Mesenchymal stem cell (in vitro differentiated cells and primary cell): ENCODE data around the gene CHPF.

Experiments
- DNase-seq: peaks from one replicate; pipeline ENCODE4 v3.0.0-alpha.2; 2013
- H2AFZ ChIP-seq: one replicate; pipeline ENCODE4 v1.6.1; 2013; ENCODE audit warnings: low read depth, mild to moderate bottlenecking, control low read depth, inconsistent platforms, low read length, moderate library complexity
- H2AK5ac ChIP-seq: 2 replicates; pipeline ENCODE4 v1.6.1; 2013; ENCODE audit warnings: low read length, moderate library complexity, mild to moderate bottlenecking, inconsistent platforms; ENCODE audit not compliant: severe bottlenecking
- H2BK120ac ChIP-seq: one replicate; pipeline ENCODE4 v1.6.1; 2013; ENCODE audit warnings: low read depth, mild to moderate bottlenecking, inconsistent platforms, low read length, moderate library complexity
- H2BK12ac ChIP-seq, 2 experiments: one replicate each; pipeline ENCODE4 v1.6.1; 2013; ENCODE audit warnings: inconsistent platforms in 2 of 2, low read length in 2 of 2, mild to moderate bottlenecking in 2 of 2, moderate library complexity in 2 of 2, control low read depth in 1 of 2
- H2BK15ac ChIP-seq: one replicate; pipeline ENCODE4 v1.6.1; 2013; ENCODE audit warnings: mild to moderate bottlenecking, low read depth, inconsistent platforms; ENCODE audit not compliant: poor library complexity, severe bottlenecking
- H2BK5ac ChIP-seq: 2 replicates; pipeline ENCODE4 v1.6.1; 2013; ENCODE audit warnings: low read depth, mild to moderate bottlenecking, low read length, control low read depth, inconsistent platforms; ENCODE audit not compliant: poor library complexity, severe bottlenecking
- H3K14ac ChIP-seq, 2 experiments: one replicate each; pipeline ENCODE4 v1.6.1; 2013; ENCODE audit warnings: inconsistent platforms in 2 of 2, low read length in 2 of 2, control low read depth in 1 of 2, mild to moderate bottlenecking in 1 of 2, moderate library complexity in 1 of 2
- H3K18ac ChIP-seq, 2 experiments: one replicate each; pipeline ENCODE4 v1.6.1; 2013; ENCODE audit warnings: inconsistent platforms in 2 of 2, low read length in 2 of 2, control low read depth in 1 of 2, low read depth in 1 of 2, mild to moderate bottlenecking in 1 of 2
- H3K23ac ChIP-seq, 2 experiments: one replicate each; pipeline ENCODE4 v1.6.1; 2013; ENCODE audit warnings: inconsistent platforms in 2 of 2, low read length in 2 of 2, mild to moderate bottlenecking in 2 of 2, moderate library complexity in 2 of 2, control low read depth in 1 of 2
- H3K27ac ChIP-seq: 2 replicates; pipeline ENCODE4 v1.5.1; 2013; ENCODE audit warnings: mild to moderate bottlenecking, moderate library complexity, low read length, control low read depth, inconsistent platforms; ENCODE audit not compliant: poor library complexity, severe bottlenecking
- H3K27me3 ChIP-seq, 2 experiments: 2 replicates each; pipeline versions ENCODE4 v1.6.1 to v1.7.0; 2013; ENCODE audit warnings: low read length in 2 of 2, mild to moderate bottlenecking in 2 of 2, moderate library complexity in 2 of 2, control low read depth in 1 of 2, inconsistent platforms in 1 of 2; ENCODE audit not compliant: control insufficient read depth in 1 of 2, insufficient read depth in 1 of 2
- H3K36me3 ChIP-seq, 2 experiments: 2 replicates each; pipeline versions ENCODE4 v1.6.1 to v1.7.0; 2013; ENCODE audit warnings: low read length in 2 of 2, control low read depth in 1 of 2, inconsistent platforms in 1 of 2, low read depth in 1 of 2, mild to moderate bottlenecking in 1 of 2; ENCODE audit not compliant: insufficient read depth in 2 of 2, control insufficient read depth in 1 of 2
- H3K4ac ChIP-seq, 2 experiments: one replicate each; pipeline ENCODE4 v1.6.1; 2013; ENCODE audit warnings: inconsistent platforms in 2 of 2, low read length in 2 of 2, mild to moderate bottlenecking in 2 of 2, moderate library complexity in 2 of 2, control low read depth in 1 of 2, low read depth in 1 of 2
- H3K4me1 ChIP-seq: 2 replicates; pipeline ENCODE4 v1.6.1; 2013; ENCODE audit warnings: low read depth, low read length, control low read depth; ENCODE audit not compliant: control insufficient read depth, insufficient read depth
- H3K4me2 ChIP-seq: 2 replicates; pipeline ENCODE4 v1.6.1; 2013; ENCODE audit warnings: low read length, mild to moderate bottlenecking, inconsistent platforms; ENCODE audit not compliant: poor library complexity, severe bottlenecking
- H3K4me3 ChIP-seq, 2 experiments: 2 replicates each; pipeline versions ENCODE4 v1.5.1 to v1.7.0; 2013; ENCODE audit warnings: low read length in 2 of 2, mild to moderate bottlenecking in 2 of 2, control low read depth in 1 of 2, low read depth in 1 of 2; ENCODE audit not compliant: insufficient read depth in 1 of 2
- H3K79me1 ChIP-seq: replicated peaks from 2 replicates; pipeline ENCODE4 v1.6.1; 2013; ENCODE audit warnings: mild to moderate bottlenecking, control low read depth, low read length, inconsistent platforms; ENCODE audit not compliant: poor library complexity, severe bottlenecking
- H3K9ac ChIP-seq: 2 replicates; pipeline ENCODE4 v1.7.0; 2013; ENCODE audit warnings: mild to moderate bottlenecking, low read length, moderate library complexity
- H3K9me3 ChIP-seq: 2 replicates; pipeline ENCODE4 v1.7.0; 2013; ENCODE audit warnings: mild to moderate bottlenecking, low read length; ENCODE audit not compliant: control insufficient read depth
- H4K8ac ChIP-seq: one replicate; pipeline ENCODE4 v1.6.1; 2013; ENCODE audit warnings: inconsistent platforms, mild to moderate bottlenecking, low read length, moderate library complexity
- H4K91ac ChIP-seq: one replicate; pipeline ENCODE4 v1.6.1; 2013; ENCODE audit warnings: mild to moderate bottlenecking, low read length, inconsistent platforms
- WGBS: methylation state at CpG from one replicate; pipeline ENCODE4 v1.1.7; 2013; ENCODE audit warnings: mixed read lengths; 5-methylcytosine and 5-hydroxymethylcytosine counted together

CHPF gene

DNA sequence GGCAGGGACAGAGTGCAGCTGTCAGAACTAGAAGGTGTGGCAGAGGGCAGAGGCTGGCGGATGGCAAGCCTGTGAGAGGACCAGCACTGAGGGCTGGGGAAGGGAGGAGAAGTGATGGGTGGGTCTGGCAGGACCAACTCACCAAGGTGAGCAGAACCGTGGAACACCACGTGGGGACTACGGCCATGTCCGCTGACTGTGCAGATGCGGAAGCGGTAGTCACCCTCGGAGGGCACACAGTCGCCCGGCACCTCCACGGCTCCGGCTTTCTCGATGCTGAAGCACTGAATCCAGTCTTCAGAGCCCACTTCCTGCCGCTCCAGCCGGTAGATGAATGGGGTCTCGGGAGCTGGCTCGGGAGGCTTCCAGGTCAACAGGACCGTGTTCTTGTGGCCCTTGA, 23.5 kb upstream of the CHPF start:
- 97% methylated on average over 18 of the region's 18 CpGs for WGBS
- no peak for DNase-seq

GRCh38 chr2:219566640-219567039, 23.0 kb upstream of the CHPF start:
- Histone ChIP-seq H2BK120ac (no peak overlapping the region), H3K27ac (no peak overlapping the region), H4K91ac (no peak overlapping the region), H3K4ac (no peak overlapping the region), H2BK12ac (no peak overlapping the region), H2BK5ac (no peak overlapping the region), H3K79me1 (peaks cover 15% of the 10 kb centered on the region), H3K23ac (no peak overlapping the region), H3K4me1 (peaks cover 18% of the 10 kb centered on the region), H3K9ac (no peak overlapping the region), H3K18ac (no peak overlapping the region), H2AFZ (no peak overlapping the region), H3K4me2 (no peak overlapping the region), H3K4me3 (no peak overlapping the region), H2AK5ac (no peak overlapping the region), H2BK15ac (no peak overlapping the region), H3K9me3 (no peaks in the 10 kb centered on the region), H4K8ac (no peak overlapping the region), H3K14ac (no peak overlapping the region), H3K36me3 (peaks cover 32 to 56% of the 10 kb centered on the region in 2 experiments), H3K27me3 (peaks cover 0 to under 1% of the 10 kb centered on the region in 2 experiments)
- DNase-seq = no peak
- 87% methylated on average over 11 of the region's 11 CpGs for WGBS

More for the DNA sequence above, 23.5 kb upstream of the CHPF start:
- no peak overlapping the region for H3K27ac ChIP-seq
- no peak overlapping the region for H2AFZ ChIP-seq
- H3K36me3 ChIP-seq = peaks cover 31 to 56% of the 10 kb centered on the region in 2 experiments
- H4K8ac ChIP-seq = no peak overlapping the region
- H3K4me3 ChIP-seq = no peak overlapping the region
- H3K4me2 ChIP-seq = no peak overlapping the region
- H3K23ac ChIP-seq = no peak overlapping the region
- H3K9me3 ChIP-seq = no peaks in the 10 kb centered on the region
- H3K4ac ChIP-seq = no peak overlapping the region
- peaks cover 15% of the 10 kb centered on the region for H3K79me1 ChIP-seq
- H3K14ac ChIP-seq = no peak overlapping the region
- no peak overlapping the region for H2BK5ac ChIP-seq
- peaks cover 21% of the 10 kb centered on the region for H3K4me1 ChIP-seq
- H3K18ac ChIP-seq = no peak overlapping the region
- H2AK5ac ChIP-seq = no peak overlapping the region
- no peaks in the 10 kb centered on the region for H3K27me3 ChIP-seq
- H3K9ac ChIP-seq = no peak overlapping the region
- no peak overlapping the region for H2BK12ac ChIP-seq
- no peak overlapping the region for H2BK120ac ChIP-seq
- no peak overlapping the region for H2BK15ac ChIP-seq
- H4K91ac ChIP-seq = no peak overlapping the region

DNA sequence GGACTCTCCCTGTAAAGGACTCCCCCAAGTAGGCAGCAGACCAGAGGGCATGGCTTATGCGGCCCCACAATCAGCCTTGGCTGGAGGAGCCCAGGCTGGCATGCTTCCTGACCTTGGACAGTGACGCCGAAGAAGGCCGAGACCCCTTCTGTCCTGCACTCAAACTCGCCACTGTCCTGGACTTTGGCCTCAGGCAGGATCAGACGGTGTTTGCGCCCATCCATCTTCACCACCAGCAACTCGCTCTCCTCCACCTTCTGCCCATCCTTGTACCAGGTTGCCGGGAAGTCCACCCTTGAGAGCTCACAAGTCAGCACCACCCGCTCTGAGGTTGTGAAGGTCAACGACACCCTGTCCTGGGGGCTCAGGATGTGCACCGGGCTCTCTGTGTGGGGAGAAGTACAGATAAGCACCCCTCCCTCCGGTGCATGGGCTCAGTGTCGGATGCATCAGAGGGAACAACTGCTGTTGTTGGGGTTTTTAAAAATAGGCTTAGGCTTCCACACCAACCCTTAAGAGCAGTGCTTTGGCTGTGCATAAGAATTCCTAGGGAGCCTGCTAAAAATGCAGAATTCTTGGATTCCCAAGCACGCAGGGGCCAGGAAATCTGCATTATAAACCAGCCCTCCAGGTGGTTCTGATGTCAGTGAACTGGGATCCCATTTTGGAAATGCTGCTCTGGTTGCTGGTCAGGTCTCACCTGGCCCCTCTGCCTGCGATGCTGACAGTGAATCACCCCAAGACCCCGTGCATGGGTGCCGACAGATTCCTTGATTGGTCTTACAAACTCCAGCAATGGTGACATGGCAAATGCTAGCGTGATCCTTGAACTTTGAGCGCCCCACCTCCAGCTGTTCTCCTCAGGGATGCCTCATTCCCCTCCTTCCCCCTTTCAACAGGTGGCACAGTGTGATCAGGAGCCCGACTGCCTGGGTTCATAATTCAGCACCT, 21.8 kb upstream of the CHPF start:
- no peak overlapping the region for H2BK15ac ChIP-seq
- H2AK5ac ChIP-seq = no peak overlapping the region
- H2AFZ ChIP-seq = no peak overlapping the region
- no peak overlapping the region for H2BK5ac ChIP-seq
- no peak overlapping the region for H3K14ac ChIP-seq
- WGBS = 80% methylated on average over 20 of the region's 21 CpGs
- no peak overlapping the region for H3K18ac ChIP-seq
- peaks cover 32 to 56% of the 10 kb centered on the region in 2 experiments for H3K36me3 ChIP-seq
- no peak overlapping the region for H4K8ac ChIP-seq
- no peak overlapping the region for H3K27ac ChIP-seq
- H3K4me3 ChIP-seq = no peak overlapping the region
- H3K9me3 ChIP-seq = no peaks in the 10 kb centered on the region
- peaks cover 0 to 3% of the 10 kb centered on the region in 2 experiments for H3K27me3 ChIP-seq
- no peak overlapping the region for H4K91ac ChIP-seq
- no peak overlapping the region for H3K4me2 ChIP-seq
- no peak for DNase-seq
- no peak overlapping the region for H2BK120ac ChIP-seq
- H2BK12ac ChIP-seq = no peak overlapping the region
- H3K4me1 ChIP-seq = peaks cover 22% of the 10 kb centered on the region
- no peak overlapping the region for H3K4ac ChIP-seq
- H3K9ac ChIP-seq = no peak overlapping the region
- peaks cover 12% of the 10 kb centered on the region for H3K79me1 ChIP-seq
- H3K23ac ChIP-seq = no peak overlapping the region

DNA sequence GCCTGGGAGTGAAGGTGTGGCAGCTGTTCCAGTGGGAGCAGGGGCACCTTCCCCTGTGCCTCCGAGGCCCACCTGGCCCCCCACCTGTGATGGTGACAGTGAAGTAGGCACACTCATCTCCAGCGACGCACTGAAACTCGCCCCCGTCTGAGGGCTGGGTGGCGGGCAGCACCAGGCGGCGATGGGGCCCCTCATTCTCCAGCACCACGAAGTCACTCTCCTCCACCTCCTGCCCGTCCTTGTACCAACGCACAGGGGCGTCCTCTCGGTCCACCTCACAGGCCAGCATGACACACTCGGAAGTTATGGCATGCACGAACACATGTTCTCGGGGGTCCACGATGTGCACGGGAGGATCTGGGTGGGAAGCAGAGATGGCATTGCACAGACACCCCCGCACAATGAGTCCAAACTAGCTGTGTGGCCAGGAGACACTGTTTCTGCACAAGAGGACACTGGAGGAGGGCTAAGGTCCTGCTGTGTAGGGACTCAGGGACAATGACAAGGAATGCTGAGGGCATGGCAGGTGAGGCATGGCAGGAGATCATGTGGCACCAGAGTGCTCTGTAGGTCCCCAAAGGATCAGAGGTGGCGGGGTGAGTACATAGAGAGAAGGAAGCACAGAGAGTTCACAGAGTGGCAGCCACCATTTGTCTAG, 19.8 kb upstream of the CHPF start:
- H3K27ac ChIP-seq = no peak overlapping the region
- no peak overlapping the region for H2BK15ac ChIP-seq
- H4K8ac ChIP-seq = no peak overlapping the region
- no peak overlapping the region for H2BK5ac ChIP-seq
- H2AK5ac ChIP-seq = no peak overlapping the region
- H3K14ac ChIP-seq = no peak overlapping the region
- no peak overlapping the region for H3K9ac ChIP-seq
- H3K36me3 ChIP-seq = peaks cover 30 to 48% of the 10 kb centered on the region in 2 experiments
- H4K91ac ChIP-seq = no peak overlapping the region
- H2AFZ ChIP-seq = no peak overlapping the region
- H2BK12ac ChIP-seq = no peak overlapping the region
- H3K27me3 ChIP-seq = peaks cover 0 to 3% of the 10 kb centered on the region in 2 experiments
- H3K9me3 ChIP-seq = no peaks in the 10 kb centered on the region
- no peak overlapping the region for H3K18ac ChIP-seq
- no peak overlapping the region for H2BK120ac ChIP-seq
- 93% methylated on average over 20 of the region's 20 CpGs for WGBS
- no peak overlapping the region for H3K4ac ChIP-seq
- no peak overlapping the region for H3K4me2 ChIP-seq
- peaks cover 9% of the 10 kb centered on the region for H3K79me1 ChIP-seq
- peaks cover 22% of the 10 kb centered on the region for H3K4me1 ChIP-seq
- no peak overlapping the region for H3K23ac ChIP-seq
- no peak overlapping the region for H3K4me3 ChIP-seq
- no peak for DNase-seq
